Muscle of arm (tissue), 12 donors: ENCODE results near the gene WWOX. TPM values are rescaled to one million over a fixed set of nuclear protein-coding genes. Genes with fewer than 3 reads are reported as not detected.

Source experiments
- DNase-seq: peaks from one replicate; pipeline ENCODE4 v3.0.0-alpha.2; 2013
- polyA plus RNA-seq, 12 donors: library from polyadenylated mRNA; unstranded; fragments of 120-200 nt; gene quantifications; one replicate each; pipeline ENCODE4 v1.2.1, GENCODE V29; 2013; ENCODE audit not compliant: insufficient read length in 12 of 12

Gene WWOX
- polyA plus RNA-seq, 12 donors: 7.4 to 17.2 (median 10.9) TPM; not detected in 2

GRCh38 chr16:78562650-78563049, 463.2 kb downstream of the WWOX start:
- DNase-seq: no peak

DNA sequence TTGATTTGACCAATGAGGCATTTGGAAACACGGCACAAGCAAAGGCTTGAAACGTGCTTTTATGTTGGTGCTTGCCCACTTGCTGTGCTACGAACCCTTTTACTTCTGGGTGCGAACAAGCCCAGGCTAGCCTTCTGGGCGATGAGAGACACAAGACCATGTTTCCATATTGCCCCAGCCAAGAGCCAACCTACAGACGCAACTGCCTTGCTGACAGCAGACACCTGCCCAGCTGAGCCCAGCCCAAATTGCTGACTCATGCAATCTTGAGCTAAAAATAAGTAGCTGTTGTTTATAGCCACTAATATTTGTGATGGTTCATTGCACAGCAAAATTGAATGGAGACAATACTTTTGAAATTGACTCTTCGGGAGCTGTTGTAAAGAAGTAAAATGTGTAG, 464.5 kb downstream of the WWOX start:
- no peak for DNase-seq

- DNase-seq: no peak
Measured at GRCh38 chr16:78566397-78567073, 467.1 kb downstream of the WWOX start.

DNA sequence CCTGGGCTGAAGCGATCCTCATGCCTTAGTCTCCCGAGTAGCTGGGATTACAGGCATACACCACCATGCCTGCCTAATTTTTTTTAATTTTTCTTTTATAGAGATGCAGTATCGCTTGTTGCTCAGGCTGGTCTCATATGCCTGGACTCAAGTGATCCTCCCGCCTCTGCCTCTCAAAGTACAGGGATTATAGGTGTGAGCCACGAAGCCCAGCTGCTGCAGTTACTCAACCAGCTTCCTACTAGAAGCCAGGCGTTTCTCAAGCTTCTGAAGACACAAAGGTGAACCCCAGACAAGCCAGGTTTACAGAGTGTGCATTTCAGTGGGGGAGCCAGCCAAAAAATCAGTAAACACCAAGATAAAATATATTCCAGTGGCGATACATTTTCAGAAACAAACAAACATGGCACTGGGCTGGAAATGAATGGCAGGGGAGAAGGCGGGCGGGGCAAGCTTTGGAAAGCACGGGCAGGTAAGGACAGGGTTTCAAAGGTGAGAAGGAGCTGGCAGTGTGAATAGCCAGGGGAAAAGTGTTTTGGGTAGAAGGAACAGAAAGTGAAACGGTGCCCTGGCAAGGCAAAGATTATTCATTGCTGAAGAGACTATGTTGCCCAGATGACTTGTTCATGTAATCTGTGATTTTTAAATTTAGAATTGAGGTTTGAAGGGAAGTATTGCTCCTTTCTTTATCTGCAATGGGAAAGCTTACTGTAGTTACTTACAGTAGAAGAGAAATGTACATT, 471.1 kb downstream of the WWOX start:
- no peak for DNase-seq

DNA sequence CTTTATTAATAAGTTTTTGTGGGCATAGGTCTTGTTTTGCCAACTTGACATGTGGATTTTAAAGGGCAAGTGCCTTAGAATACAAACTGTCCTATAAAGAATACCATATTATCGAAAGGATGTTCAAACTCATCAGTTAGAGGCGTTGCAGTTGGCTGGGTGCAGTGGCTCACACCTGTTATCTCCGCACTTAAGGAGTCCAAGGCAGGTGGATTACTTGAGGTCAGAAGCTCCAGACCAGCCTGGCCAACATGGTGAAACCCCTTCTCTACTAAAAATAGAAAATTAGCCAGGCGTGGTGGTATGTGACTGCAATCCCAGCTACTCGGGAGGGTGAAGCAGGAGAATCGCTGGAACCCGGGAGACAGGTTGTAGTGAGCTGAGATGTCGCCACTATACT, 472.0 kb downstream of the WWOX start:
- no peak for DNase-seq

GRCh38 chr16:78571898-78572358, 472.5 kb downstream of the WWOX start:
- no peak for DNase-seq

GRCh38 chr16:78574571-78574970, 475.1 kb downstream of the WWOX start:
- no peak for DNase-seq

- DNase-seq: no peak
Measured at GRCh38 chr16:78576941-78577340, 477.5 kb downstream of the WWOX start.

GRCh38 chr16:78577630-78578029, 478.2 kb downstream of the WWOX start:
- DNase-seq: no peak

- no peak for DNase-seq
Measured at GRCh38 chr16:78579020-78579419, 479.6 kb downstream of the WWOX start.

DNA sequence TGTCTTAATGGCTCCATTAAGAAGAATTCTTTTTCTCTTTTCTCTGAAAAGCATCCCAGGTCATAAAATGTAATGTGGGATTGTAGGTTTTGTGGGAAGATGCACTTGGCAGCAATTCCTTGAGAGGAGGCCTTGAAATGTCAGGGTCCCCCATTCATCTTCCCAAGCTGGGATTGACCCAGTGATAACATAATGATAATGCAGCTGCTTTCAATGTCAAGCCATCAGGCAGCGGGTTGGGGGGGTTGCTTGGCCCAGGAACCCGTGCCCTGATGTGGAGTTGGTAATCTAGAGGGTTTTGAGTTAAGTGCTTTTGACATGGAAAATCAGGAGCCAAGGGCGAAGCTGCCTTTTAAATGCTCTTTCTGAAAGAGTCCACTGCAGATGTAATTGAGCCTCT, 484.0 kb downstream of the WWOX start:
- no peak for DNase-seq

DNA sequence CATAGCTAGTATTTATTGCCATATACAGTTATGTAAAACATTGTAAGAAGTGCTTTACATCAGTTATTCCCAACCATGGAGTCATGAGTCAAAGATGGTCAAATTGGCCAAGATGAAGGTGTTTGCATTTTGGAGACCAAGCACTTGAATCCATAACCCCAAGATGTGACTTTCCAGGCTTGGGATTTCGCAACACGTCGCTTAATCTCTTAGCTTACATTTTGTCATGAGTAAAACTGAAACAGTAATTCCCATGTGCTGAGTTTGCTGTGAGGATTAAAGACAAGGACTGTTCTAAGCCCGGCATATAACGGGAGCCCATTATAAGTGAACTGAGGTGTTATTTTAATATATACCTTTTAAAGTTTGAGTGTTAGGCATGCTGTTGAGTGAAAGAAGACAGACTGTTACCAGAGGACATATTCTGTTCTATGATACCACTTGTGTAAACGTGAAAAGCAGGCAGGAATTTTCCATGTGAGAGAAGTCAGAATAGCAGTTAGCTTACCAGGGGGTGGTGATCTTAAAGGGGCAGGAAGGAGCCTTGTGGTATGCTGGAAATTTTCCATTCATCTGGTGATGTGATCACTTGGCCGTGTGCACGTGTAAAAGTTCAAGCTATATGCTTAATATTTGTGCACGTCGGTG, 484.9 kb downstream of the WWOX start:
- no peak for DNase-seq

- no peak for DNase-seq
Measured at GRCh38 chr16:78584991-78585390, 485.5 kb downstream of the WWOX start.

- no peak for DNase-seq
Measured at GRCh38 chr16:78589331-78589730, 489.9 kb downstream of the WWOX start.

DNA sequence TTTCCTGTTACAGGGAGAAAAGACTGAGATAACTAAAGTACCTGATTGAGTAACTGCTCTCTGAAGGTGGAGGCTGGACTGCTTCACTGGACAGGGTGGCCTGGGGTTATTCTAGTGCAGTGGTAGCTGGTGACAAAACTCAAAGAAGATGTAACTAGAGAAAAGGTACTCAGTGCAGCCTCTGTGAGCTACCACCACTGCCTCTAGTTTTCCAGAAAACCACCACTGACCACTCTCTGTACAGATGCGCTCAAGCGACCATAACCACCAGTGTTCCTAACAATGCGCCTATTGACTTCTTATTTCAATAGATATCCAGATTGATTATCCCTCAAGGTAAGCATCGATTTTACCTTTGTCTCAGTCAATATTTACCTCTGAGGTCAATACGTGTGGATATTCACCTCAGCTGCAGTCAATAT, 492.2 kb downstream of the WWOX start:
- DNase-seq: no peak

GRCh38 chr16:78592111-78592510, 492.7 kb downstream of the WWOX start:
- DNase-seq: no peak

DNA sequence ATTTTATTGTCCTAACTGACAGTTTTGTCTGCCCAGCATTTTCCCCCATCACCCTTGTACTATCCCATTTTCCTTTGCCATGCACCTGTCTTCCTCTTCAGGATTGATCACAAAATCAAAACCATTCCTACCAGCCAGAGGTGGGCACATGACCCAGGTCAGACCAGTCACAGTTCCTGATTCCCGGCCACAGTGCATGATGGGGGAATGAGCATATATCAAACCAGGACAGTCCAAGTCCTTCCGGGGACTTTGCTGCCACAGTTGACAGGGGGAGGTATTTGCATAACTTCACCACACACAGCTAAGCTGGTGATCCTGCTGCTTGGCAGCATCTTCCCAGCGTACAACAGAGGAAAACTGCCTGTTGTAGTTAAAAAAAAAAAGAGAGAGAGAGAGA, 493.9 kb downstream of the WWOX start:
- no peak for DNase-seq

- no peak for DNase-seq
Measured at GRCh38 chr16:78594191-78594590, 494.7 kb downstream of the WWOX start.

- DNase-seq: no peak
Measured at GRCh38 chr16:78596348-78596995, 497.0 kb downstream of the WWOX start.

DNA sequence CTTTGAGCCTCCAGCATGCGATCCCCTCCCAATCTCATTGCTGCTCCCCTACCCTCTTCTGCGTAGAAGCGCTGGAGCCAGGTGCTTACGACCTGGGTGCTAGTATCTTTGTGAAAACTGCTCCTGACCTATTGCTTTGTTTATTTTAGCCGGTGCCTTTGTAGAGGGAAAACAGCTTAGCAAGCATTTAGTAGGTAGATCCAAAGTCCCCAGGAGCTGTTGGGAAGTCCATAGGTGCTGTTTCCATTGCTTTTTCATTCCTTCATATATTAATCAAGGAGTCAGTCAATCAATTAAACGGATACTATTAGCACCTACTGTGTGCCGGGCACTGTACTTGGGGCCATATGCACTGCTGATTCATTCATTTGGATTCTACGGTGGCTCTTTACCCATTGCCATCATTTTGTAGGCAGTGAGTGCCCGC, 497.6 kb downstream of the WWOX start:
- no peak for DNase-seq

- no peak for DNase-seq
Measured at GRCh38 chr16:78597809-78598570, 498.5 kb downstream of the WWOX start.

- DNase-seq: no peak
Measured at GRCh38 chr16:78599271-78599670, 499.8 kb downstream of the WWOX start.
